Measurements from ENCODE around the gene ANO7. TPM values are rescaled to one million over a fixed set of nuclear protein-coding genes. Genes with fewer than 3 reads are reported as not detected.

The ANO7 gene
- total RNA-seq, 1 donor from 2014 or later: 1.0 TPM

DNA sequence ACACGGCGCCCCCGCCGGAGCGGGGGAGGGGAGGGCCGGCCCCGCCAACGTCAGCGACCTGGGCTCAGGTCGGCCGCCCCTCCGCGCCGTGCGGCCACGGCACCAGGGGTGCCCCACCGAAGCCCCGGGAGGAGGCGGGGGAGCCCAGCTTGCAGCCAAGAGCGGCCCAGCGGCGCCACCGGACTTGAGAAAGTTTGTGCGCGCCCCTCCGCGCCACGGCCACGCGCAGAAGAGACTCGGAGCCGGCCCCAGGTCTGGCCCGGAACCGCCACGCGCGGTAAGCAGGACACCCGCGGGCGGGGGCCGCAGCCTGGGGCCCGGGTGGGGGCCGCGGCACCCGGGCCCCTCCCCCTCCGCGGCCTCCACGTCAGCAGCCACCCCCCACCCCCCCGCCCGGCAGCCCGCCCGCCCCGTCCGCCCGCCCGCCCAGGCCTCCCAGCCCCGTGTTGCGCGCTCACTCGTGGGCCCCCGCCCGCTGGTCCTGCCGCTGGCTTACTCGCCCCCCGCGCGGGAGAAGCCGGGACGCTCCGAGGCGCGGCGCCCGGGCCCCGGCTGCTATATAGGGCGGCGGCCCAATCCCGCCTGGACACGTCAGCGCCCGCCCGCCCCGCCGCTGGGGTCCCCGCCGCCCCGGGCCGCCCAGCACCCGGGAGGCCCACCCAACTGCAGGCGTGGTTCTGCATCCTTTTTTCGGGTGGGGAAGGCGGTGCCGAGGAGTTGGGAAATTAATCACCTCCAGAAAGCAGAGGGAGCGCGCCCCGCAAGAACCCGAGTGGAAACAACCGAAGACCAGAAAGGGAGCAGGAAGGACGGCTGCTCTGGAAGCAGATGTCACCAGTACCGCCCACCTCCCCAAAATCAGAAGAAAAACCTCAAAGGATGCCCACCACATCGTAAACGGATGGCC lies 84.1 kb downstream of the ANO7 start:
- peak in 1 of 2 donors; percentile 75 for DNase-seq (ENCODE audit: low read depth in 2 of 2)

DNA sequence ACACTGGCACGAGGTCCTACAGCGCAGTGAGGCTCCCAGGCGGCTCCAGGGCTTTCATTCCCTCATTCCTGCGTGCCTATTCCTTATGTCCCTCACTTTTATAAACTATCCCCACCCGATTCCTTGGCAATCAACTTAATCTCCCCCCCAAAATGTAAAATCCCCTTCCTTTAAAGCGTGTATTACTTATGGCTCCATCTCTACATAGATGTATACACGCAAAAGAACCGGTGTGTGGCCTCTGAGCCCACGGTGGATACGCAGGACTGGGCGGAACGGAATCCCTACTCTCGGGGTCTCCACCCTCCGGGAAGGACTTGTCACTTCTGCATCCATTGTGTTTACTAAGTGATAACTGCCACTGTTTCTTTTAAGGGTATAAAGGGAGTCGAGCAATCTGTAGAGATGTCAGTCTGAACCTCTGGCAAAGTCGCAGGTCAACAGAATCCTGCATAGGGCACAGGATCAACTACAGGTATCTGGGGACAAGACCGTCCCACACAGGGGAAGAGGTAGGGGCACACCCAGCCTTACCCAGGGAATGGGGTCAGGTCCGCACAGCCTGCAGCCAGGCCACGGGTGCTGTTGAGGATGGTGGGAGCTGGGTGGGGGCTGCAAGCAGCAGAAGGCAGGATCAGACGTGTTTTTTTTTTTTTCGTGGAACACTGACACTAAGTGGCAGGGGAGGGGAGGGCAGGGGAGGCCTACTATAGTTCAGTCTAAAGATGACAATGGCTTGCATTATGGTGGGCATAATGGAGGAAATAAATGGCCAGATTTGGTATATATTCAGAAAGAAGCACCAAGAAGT lies 84.9 kb downstream of the ANO7 start:
- no peak for DNase-seq (ENCODE audit: low read depth in 2 of 2)

GRCh38 chr2:241274127-241274526 lies 85.7 kb downstream of the ANO7 start:
- no peak for DNase-seq (ENCODE audit: low read depth in 2 of 2)

Other genes starting within 250 kb of the ANO7 start
- 8.6 and 25.3 TPM in 2 replicates for gene SNED1, start 190.1 kb upstream of the ANO7 start, total RNA-seq
- gene MTERF4, start 86.4 kb upstream of the ANO7 start, total RNA-seq: 28.2 and 33.1 TPM in 2 replicates
- 5.8 and 13.0 TPM in 2 replicates for gene PASK, start 39.2 kb upstream of the ANO7 start, total RNA-seq
- gene PPP1R7, start 38.2 kb upstream of the ANO7 start, total RNA-seq: 45.0 and 50.5 TPM in 2 replicates
- gene HDLBP, start 127.0 kb downstream of the ANO7 start, total RNA-seq: 660 and 780 TPM in 2 replicates
- gene SEPTIN2, start 127.2 kb downstream of the ANO7 start, total RNA-seq: 383 and 471 TPM in 2 replicates
- 29.4 and 37.0 TPM in 2 replicates for gene FARP2, start 167.6 kb downstream of the ANO7 start, total RNA-seq

Measured in dermis microvascular lymphatic vessel endothelial cell (primary cell).